Left ventricle myocardium inferior (tissue), 1 donor: Measurements from ENCODE around the gene CEP41. TPM values are rescaled to one million over a fixed set of nuclear protein-coding genes. Genes with fewer than 3 reads are reported as not detected.

ENCODE experiments used
- DNase-seq: peaks from one replicate; pipeline ENCODE4 v3.0.0-alpha.2; 2020
- H3K27ac ChIP-seq: fragments of 200-600 bp; replicated peaks from 2 replicates; pipeline ENCODE4 v1.8.0; 2021
- H3K27me3 ChIP-seq: fragments of 200-600 bp; 2 replicates; pipeline ENCODE4 v1.8.0; 2021; ENCODE audit warnings: low read depth
- H3K36me3 ChIP-seq: fragments of 200-600 bp; 2 replicates; pipeline ENCODE4 v1.8.0; 2021
- H3K4me1 ChIP-seq: fragments of 200-600 bp; 2 replicates; pipeline ENCODE4 v1.8.0; 2021
- H3K4me3 ChIP-seq: fragments of 200-600 bp; 2 replicates; pipeline ENCODE4 v1.8.0; 2021; ENCODE audit warnings: mild to moderate bottlenecking, moderate library complexity
- H3K9me3 ChIP-seq: fragments of 200-600 bp; replicated peaks from 2 replicates; pipeline ENCODE4 v1.8.0; 2021
- CTCF ChIP-seq: fragments of 200-600 bp; IDR thresholded peaks from 2 replicates; pipeline ENCODE4 v1.8.0; 2021; ENCODE audit warnings: antibody characterized with exemption, mild to moderate bottlenecking, borderline replicate concordance
- intact Hi-C: fragments of 100-400 bp; cut with micrococcal nuclease; formaldehyde crosslinking; loops from one replicate; pipeline ENCODE4 v1.11.0; 2022
- total RNA-seq: library from RNA; stranded (reverse); fragmentation: NEBNext Ultra II Directional; extraction: Animal tissue kit (Norgen Biotek cat#: 25700); gene quantifications from one replicate; pipeline ENCODE4 v1.2.1, GENCODE V29; 2021
- donor health status: DM: no; HTN: yes; CAD: no; lungs with severe emphysema.

CEP41 gene
- total RNA-seq, 1 donor from 2014 or later, result 5.8 TPM

GRCh38 chr7:130400120-130400572 lies 40.7 kb downstream of the CEP41 start:
- Histone ChIP-seq H3K9me3 (no peaks in the 10 kb centered on the region), H3K4me1 (no peaks in the 10 kb centered on the region), H3K36me3 (peaks cover 40% of the 10 kb centered on the region), H3K27me3 (no peaks in the 10 kb centered on the region), H3K27ac (peak overlapping the region; percentile 3), H3K4me3 (no peak overlapping the region)
- TF ChIP-seq CTCF, result no peak
- intact Hi-C loops, result no loop called here
- DNase-seq, result no peak

GRCh38 chr7:130398526-130399090 lies 42.2 kb downstream of the CEP41 start:
- intact Hi-C loops, result no loop called here
- DNase-seq, result no peak

GRCh38 chr7:130397758-130398073 lies 43.1 kb downstream of the CEP41 start:
- intact Hi-C loops, result no loop called here
- no peak overlapping the region for H3K27ac ChIP-seq
- no peak for TF ChIP-seq CTCF
- no peak for DNase-seq
- H3K36me3 ChIP-seq, result peaks cover 23% of the 10 kb centered on the region
- no peaks in the 10 kb centered on the region for H3K27me3 ChIP-seq
- H3K4me1 ChIP-seq, result peaks cover 6% of the 10 kb centered on the region
- H3K9me3 ChIP-seq, result no peaks in the 10 kb centered on the region
- no peak overlapping the region for H3K4me3 ChIP-seq

More at GRCh38 chr7:130398526-130399090, 42.2 kb downstream of the CEP41 start:
- no peaks in the 10 kb centered on the region for H3K9me3 ChIP-seq
- TF ChIP-seq CTCF, result no peak
- no peaks in the 10 kb centered on the region for H3K27me3 ChIP-seq
- no peaks in the 10 kb centered on the region for H3K4me1 ChIP-seq
- no peak overlapping the region for H3K27ac ChIP-seq
- H3K36me3 ChIP-seq, result peaks cover 29% of the 10 kb centered on the region
- no peak overlapping the region for H3K4me3 ChIP-seq

- Histone ChIP-seq H3K27ac (no peak overlapping the region), H3K4me1 (peaks cover 10% of the 10 kb centered on the region), H3K27me3 (no peaks in the 10 kb centered on the region), H3K36me3 (peaks cover 18% of the 10 kb centered on the region), H3K4me3 (no peak overlapping the region), H3K9me3 (no peaks in the 10 kb centered on the region)
- no peak for DNase-seq
- intact Hi-C loops, result no loop called here
- no peak for TF ChIP-seq CTCF
These were observed 43.6 kb downstream of the CEP41 start for GRCh38 chr7:130397051-130397757.

- H3K4me3 ChIP-seq, result no peak overlapping the region
- H3K27ac ChIP-seq, result no peak overlapping the region
- no peak for TF ChIP-seq CTCF
- no peaks in the 10 kb centered on the region for H3K27me3 ChIP-seq
- no peak for DNase-seq
- intact Hi-C loops, result no loop called here
- H3K9me3 ChIP-seq, result no peaks in the 10 kb centered on the region
- H3K36me3 ChIP-seq, result peaks cover 18% of the 10 kb centered on the region
- peaks cover 10% of the 10 kb centered on the region for H3K4me1 ChIP-seq
These were observed 44.7 kb downstream of the CEP41 start for GRCh38 chr7:130396109-130396508.
